ENCODE data around the gene STPG3.
"Not testable (repeated sequence)": the region's sequence is repeated elsewhere in the genome, so short reads cannot be mapped to it uniquely, and the experiment has no call there.

The STPG3 gene

GRCh38 chr9:137247135-137247915, 3.8 kb upstream of the STPG3 start:
- DNase-seq = no peak

- DNase-seq = no peak
These were observed 3.2 kb upstream of the STPG3 start for GRCh38 chr9:137247916-137248175.

- DNase-seq = no peak
These were observed 525 bp upstream of the STPG3 start for GRCh38 chr9:137250329-137251193.

- DNase-seq = no peak
These were observed 593 bp downstream of the STPG3 start for GRCh38 chr9:137251490-137252268.

GRCh38 chr9:137252555-137253506, 1.7 kb downstream of the STPG3 start:
- no peak for DNase-seq

- DNase-seq = no peak
These were observed 2.9 kb downstream of the STPG3 start for GRCh38 chr9:137253717-137254623.

GRCh38 chr9:137254624-137255447, 3.8 kb downstream of the STPG3 start, which contains the start of gene NELFB:
TSS of gene NELFB (plus strand) at chr9:137255327.
- peak; percentile 92 for DNase-seq

- no peak for DNase-seq
These were observed 4.5 kb downstream of the STPG3 start for GRCh38 chr9:137255448-137256114.

- no peak for DNase-seq
These were observed 5.3 kb downstream of the STPG3 start for GRCh38 chr9:137256362-137256761.

- DNase-seq = no peak
These were observed 5.8 kb downstream of the STPG3 start for GRCh38 chr9:137256856-137257255.

GRCh38 chr9:137262173-137262908, 11.3 kb downstream of the STPG3 start:
- not testable (repeated sequence) for DNase-seq

GRCh38 chr9:137262909-137263285, 11.8 kb downstream of the STPG3 start:
- no peak for DNase-seq

- no peak for DNase-seq
These were observed 12.4 kb downstream of the STPG3 start for GRCh38 chr9:137263506-137263905.

GRCh38 chr9:137264067-137264466, 13.0 kb downstream of the STPG3 start:
- DNase-seq = no peak

- no peak for DNase-seq
These were observed 14.5 kb downstream of the STPG3 start for GRCh38 chr9:137265496-137266161.

- no peak for DNase-seq
These were observed 15.1 kb downstream of the STPG3 start for GRCh38 chr9:137266162-137266527.

GRCh38 chr9:137266585-137267453, 15.7 kb downstream of the STPG3 start:
- no peak for DNase-seq
